Activated effector memory CD4-positive, alpha-beta T cell treated with anti-CD3 and anti-CD28 coated beads, Interleukin-2, amount 50 U/mL, for 16 hours (primary cell): ENCODE data around the gene C16orf78.
"Not testable (repeated sequence)": the region's sequence is repeated elsewhere in the genome, so short reads cannot be mapped to it uniquely, and the experiment has no call there.

Experiments
- DNase-seq: peaks from one replicate; pipeline ENCODE4 v3.0.0-alpha.2; 2020

The C16orf78 gene

GRCh38 chr16:49350265-49351095 lies 23.1 kb upstream of the C16orf78 start:
- DNase-seq, result peak; percentile 74

GRCh38 chr16:49351096-49351487 lies 22.5 kb upstream of the C16orf78 start:
- no peak for DNase-seq

- no peak for DNase-seq
Measured at GRCh38 chr16:49352892-49353291, 20.7 kb upstream of the C16orf78 start.

GRCh38 chr16:49353680-49354079 lies 19.9 kb upstream of the C16orf78 start:
- DNase-seq, result no peak

GRCh38 chr16:49354101-49354500 lies 19.5 kb upstream of the C16orf78 start:
- DNase-seq, result no peak

- no peak for DNase-seq
Measured at GRCh38 chr16:49354991-49355390, 18.6 kb upstream of the C16orf78 start.

GRCh38 chr16:49355933-49356665 lies 17.5 kb upstream of the C16orf78 start:
- no peak for DNase-seq

- DNase-seq, result no peak
Measured at GRCh38 chr16:49356728-49357488, 16.7 kb upstream of the C16orf78 start.

GRCh38 chr16:49359591-49359990 lies 14.0 kb upstream of the C16orf78 start:
- DNase-seq, result no peak

- DNase-seq, result not testable (repeated sequence)
Measured at GRCh38 chr16:49361731-49362130, 11.9 kb upstream of the C16orf78 start.

- no peak for DNase-seq
Measured at GRCh38 chr16:49362230-49362629, 11.4 kb upstream of the C16orf78 start.

- no peak for DNase-seq
Measured at GRCh38 chr16:49365711-49366509, 7.7 kb upstream of the C16orf78 start.

GRCh38 chr16:49366669-49367068 lies 6.9 kb upstream of the C16orf78 start:
- no peak for DNase-seq

- DNase-seq, result no peak
Measured at GRCh38 chr16:49369651-49370611, 3.7 kb upstream of the C16orf78 start.

- DNase-seq, result no peak
Measured at GRCh38 chr16:49376206-49376605, 2.6 kb downstream of the C16orf78 start.

GRCh38 chr16:49377196-49377755 lies 3.7 kb downstream of the C16orf78 start:
- DNase-seq, result no peak

GRCh38 chr16:49378238-49378637 lies 4.6 kb downstream of the C16orf78 start:
- no peak for DNase-seq

- DNase-seq, result no peak
Measured at GRCh38 chr16:49378816-49379215, 5.2 kb downstream of the C16orf78 start.

GRCh38 chr16:49382916-49383315 lies 9.3 kb downstream of the C16orf78 start:
- DNase-seq, result no peak

- no peak for DNase-seq
Measured at GRCh38 chr16:49395021-49395420, 21.4 kb downstream of the C16orf78 start.

- no peak for DNase-seq
Measured at GRCh38 chr16:49396206-49396720, 22.7 kb downstream of the C16orf78 start.
